Uterus (tissue), 4 donors: Measurements from ENCODE around the gene FAM177B. TPM values are rescaled to one million over a fixed set of nuclear protein-coding genes. Genes with fewer than 3 reads are reported as not detected.

Experiments
- DNase-seq, 2 donors: peaks; one replicate each; pipeline ENCODE4 v3.0.0-alpha.2; 2019 to 2020
- H3K27ac ChIP-seq, 2 donors: fragments of 200-600 bp; sonication (generic); 1 replicate in 1 of 2; 2 replicates in 1 of 2; pipeline ENCODE4 v1.5.1; 2016 to 2018
- H3K27me3 ChIP-seq, 2 donors: fragments of 200-600 bp; sonication (generic); one replicate each; pipeline ENCODE4 v1.5.1; 2018 to 2019; ENCODE audit warnings: control low read depth in 1 of 2
- H3K36me3 ChIP-seq, 2 donors: fragments of 200-600 bp; sonication (generic); one replicate each; pipeline ENCODE4 v1.5.1; 2019; ENCODE audit warnings: control low read depth in 1 of 2
- H3K4me1 ChIP-seq, 2 donors: fragments of 200-600 bp; sonication (generic); one replicate each; pipeline ENCODE4 v1.5.1; 2018 to 2019; ENCODE audit warnings: control low read depth in 1 of 2
- H3K4me3 ChIP-seq, 2 donors: fragments of 200-600 bp; sonication (generic); 1 replicate in 1 of 2; 2 replicates in 1 of 2; pipeline ENCODE4 v1.5.1; 2018 to 2019; ENCODE audit warnings: mild to moderate bottlenecking in 1 of 2
- H3K9me3 ChIP-seq, 2 donors: fragments of 200-600 bp; sonication (generic); one replicate each; pipeline ENCODE4 v1.5.1; 2019; ENCODE audit warnings: control low read depth in 1 of 2
- CTCF ChIP-seq, 4 experiments: fragments of 200-600 bp in 2 of 4; fragments of 450-650 bp in 2 of 4; sonication (generic) in 2 of 4; IDR thresholded peaks; one replicate each; pipeline ENCODE4 v1.5.1; 2016 to 2019; ENCODE audit warnings: antibody characterized with exemption in 4 of 4, mild to moderate bottlenecking in 2 of 4, moderate library complexity in 1 of 4
- POLR2A ChIP-seq, 2 donors: fragments of 450-650 bp; IDR thresholded peaks; one replicate each; pipeline ENCODE4 v1.6.1; 2016; ENCODE audit warnings: antibody characterized with exemption in 2 of 2, mild to moderate bottlenecking in 1 of 2, moderate library complexity in 1 of 2
- intact Hi-C: fragments of 100-400 bp; cut with DNase I; formaldehyde crosslinking; loops from one replicate; pipeline ENCODE4 v1.15.1; 2023; ENCODE audit warnings: low total_unique reads
- total RNA-seq, 4 donors: library from RNA; depleted of rRNA in 3 of 4; stranded (reverse); fragments of >200 nt in 3 of 4; gene quantifications; one replicate each; pipeline versions ENCODE4 v1.1.0 to v1.2.4, GENCODE V29; 2014 to 2023
- donor health status: DM: yes; HTN: yes; CAD: no.

Gene FAM177B
- total RNA-seq = under 1 TPM in 1 of 4 donors, not detected in 3; 0.40 TPM

- no peaks in the 10 kb centered on the region for H3K27me3 ChIP-seq
- no peak for TF ChIP-seq CTCF (IDR thresholded peaks at IDR 0.05)
- no peak for TF ChIP-seq POLR2A (IDR thresholded peaks at IDR 0.05)
- intact Hi-C loops = no loop called here
Observed at GRCh38 chr1:222736972-222737371, at the start of gene FAM177B. TSS of gene FAM177B (plus strand) at chr1:222737202. CDS start at chr1:222746546, 9,344 bp downstream.

GRCh38 chr1:222691016-222691415 lies 46.0 kb upstream of the FAM177B start:
- Histone ChIP-seq H3K27me3 (no peaks in the 10 kb centered on the region), H3K36me3 (no peaks in the 10 kb centered on the region), H3K4me1 (no peaks in the 10 kb centered on the region), H3K27ac (no peak overlapping the region), H3K9me3 (no peaks in the 10 kb centered on the region), H3K4me3 (no peak overlapping the region)
- intact Hi-C loops = no loop called here
- no peak for DNase-seq
- no peak for TF ChIP-seq CTCF (IDR thresholded peaks at IDR 0.05)
- TF ChIP-seq POLR2A (IDR thresholded peaks at IDR 0.05) = no peak

More at GRCh38 chr1:222736972-222737371, at the start of gene FAM177B:
- Histone ChIP-seq H3K4me3 (no peak within 1 kb of the TSS), H3K9me3 (no peaks in the 10 kb centered on the region), H3K27ac (no peak within 1 kb of the TSS), H3K4me1 (no peaks in the 10 kb centered on the region), H3K36me3 (no peaks in the 10 kb centered on the region)
- DNase-seq = no peak

- TF ChIP-seq CTCF (IDR thresholded peaks at IDR 0.05) = no peak
- no peak for TF ChIP-seq POLR2A (IDR thresholded peaks at IDR 0.05)
- intact Hi-C loops = no loop called here
Observed at GRCh38 chr1:222694927-222695326, 42.1 kb upstream of the FAM177B start.

GRCh38 chr1:222696741-222697140 lies 40.3 kb upstream of the FAM177B start:
- intact Hi-C loops = no loop called here
- DNase-seq = no peak
- Histone ChIP-seq H3K4me3 (no peak overlapping the region), H3K9me3 (no peaks in the 10 kb centered on the region), H3K4me1 (no peaks in the 10 kb centered on the region), H3K27ac (no peak overlapping the region), H3K27me3 (no peaks in the 10 kb centered on the region), H3K36me3 (no peaks in the 10 kb centered on the region)
- no peak for TF ChIP-seq POLR2A (IDR thresholded peaks at IDR 0.05)
- TF ChIP-seq CTCF (IDR thresholded peaks at IDR 0.05) = no peak

More at GRCh38 chr1:222694927-222695326, 42.1 kb upstream of the FAM177B start:
- DNase-seq = no peak
- H3K4me1 ChIP-seq = no peaks in the 10 kb centered on the region
- H3K27me3 ChIP-seq = no peaks in the 10 kb centered on the region
- no peaks in the 10 kb centered on the region for H3K36me3 ChIP-seq
- no peak overlapping the region for H3K27ac ChIP-seq
- no peak overlapping the region for H3K4me3 ChIP-seq
- no peaks in the 10 kb centered on the region for H3K9me3 ChIP-seq

GRCh38 chr1:222697203-222697602 lies 39.8 kb upstream of the FAM177B start:
- DNase-seq = no peak
- intact Hi-C loops = no loop called here
- Histone ChIP-seq H3K4me3 (no peak overlapping the region), H3K9me3 (no peaks in the 10 kb centered on the region), H3K27me3 (no peaks in the 10 kb centered on the region), H3K36me3 (no peaks in the 10 kb centered on the region), H3K27ac (no peak overlapping the region), H3K4me1 (no peaks in the 10 kb centered on the region)
- TF ChIP-seq CTCF (IDR thresholded peaks at IDR 0.05) (no peak), POLR2A (IDR thresholded peaks at IDR 0.05) (no peak)
